ENCODE data around the gene CUL5.

Gene CUL5

DNA sequence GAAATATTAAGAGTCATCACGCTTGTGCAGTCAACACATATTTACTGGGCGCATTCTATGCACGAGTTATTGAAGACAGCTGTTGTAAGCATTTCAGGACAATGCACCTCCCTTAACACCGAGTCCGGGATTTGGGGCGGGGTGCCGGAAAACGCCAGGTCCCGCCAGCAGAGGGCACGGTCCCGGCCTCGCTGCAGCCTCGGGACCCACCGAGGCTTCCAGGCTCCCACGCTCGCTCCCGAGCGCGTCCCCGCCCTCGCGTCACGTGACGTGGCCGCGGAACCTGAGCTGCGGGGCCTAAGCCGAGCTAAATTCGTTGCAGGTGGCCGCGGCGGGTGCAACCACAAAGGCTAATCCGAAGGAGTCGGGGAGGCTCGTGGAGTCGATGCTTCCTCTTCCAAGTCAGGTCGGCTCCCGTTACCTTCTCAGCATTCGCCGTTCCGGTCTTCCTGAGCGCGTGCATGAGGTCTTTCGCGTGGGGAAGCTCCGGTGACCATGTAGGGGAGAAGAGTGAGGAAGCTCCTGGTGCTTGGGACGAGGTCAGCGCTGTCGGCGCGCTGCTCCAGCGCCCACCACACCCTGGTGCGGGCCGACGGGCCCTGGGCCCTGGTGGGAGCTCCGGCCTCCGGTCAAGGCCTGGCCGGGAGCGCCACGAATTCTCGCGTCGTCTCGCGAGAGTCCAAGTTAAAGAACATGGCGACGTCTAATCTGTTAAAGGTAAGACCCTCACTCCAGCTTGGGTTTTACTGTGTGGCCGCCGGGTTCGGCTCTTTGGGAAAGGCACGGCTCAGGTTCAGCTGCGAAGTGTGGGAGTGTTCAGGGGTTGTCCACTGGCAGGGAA lies at the start of gene CUL5:
TSS of gene CUL5 (plus strand) at position 243 of the 841 bp plus-strand sequence. CDS start at position 694, 451 bp downstream.
- DNase-seq, result peak; percentile 54 to 97 (median 81)

DNA sequence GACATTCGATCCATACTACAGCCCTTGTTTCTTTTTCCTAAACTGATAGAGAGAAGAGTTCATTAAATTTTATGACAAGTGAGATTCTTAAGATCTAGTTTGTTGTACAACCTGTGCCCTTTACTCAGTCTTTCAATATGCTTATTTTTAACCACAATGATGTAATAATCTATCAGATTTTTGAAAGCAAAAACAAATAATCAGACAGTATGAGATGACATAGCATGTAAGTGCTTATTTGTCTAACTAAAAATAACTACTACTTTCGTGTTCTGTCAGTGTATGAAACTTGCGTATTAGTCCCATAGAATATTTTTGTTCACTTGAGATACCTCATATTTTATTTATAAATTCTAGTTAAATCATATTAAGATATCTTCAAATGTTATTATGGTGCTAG lies 47.2 kb upstream of the CUL5 start:
- DNase-seq, result no peak

DNA sequence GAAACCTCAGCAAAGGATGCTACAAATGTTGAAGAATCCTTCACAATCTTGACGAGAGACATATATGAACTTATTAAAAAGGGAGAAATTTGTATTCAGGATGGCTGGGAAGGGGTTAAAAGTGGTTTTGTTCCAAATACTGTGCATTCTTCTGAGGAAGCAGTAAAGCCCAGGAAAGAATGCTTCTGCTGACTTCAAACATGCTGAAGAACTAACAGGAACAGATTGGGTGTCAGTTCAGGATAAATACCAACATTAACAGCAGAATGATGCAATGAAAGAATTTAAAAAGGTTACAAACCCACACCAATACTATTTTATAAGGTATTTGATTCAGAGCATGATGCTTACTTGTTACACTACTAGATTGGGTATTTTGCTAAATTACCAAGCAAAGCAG lies 46.5 kb upstream of the CUL5 start:
- no peak for DNase-seq

DNA sequence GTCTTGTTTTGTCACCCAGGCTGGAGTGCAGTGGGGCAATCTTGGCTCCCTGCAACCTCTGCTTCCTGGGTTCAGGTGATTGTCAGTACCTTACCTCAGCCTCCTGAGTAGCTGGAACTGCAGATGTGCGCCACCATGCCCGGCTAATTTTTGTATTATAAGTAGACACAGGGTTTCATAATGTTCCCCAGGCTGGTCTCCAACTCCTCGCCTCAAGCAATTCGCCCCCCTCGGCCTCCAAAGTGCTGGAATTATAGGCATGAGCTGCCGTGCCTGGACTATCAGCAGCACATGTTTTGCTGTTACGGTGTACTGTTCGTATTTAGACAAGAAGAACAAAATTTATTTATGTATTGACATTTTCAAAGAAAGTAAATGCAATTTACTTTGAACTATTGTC lies 45.6 kb upstream of the CUL5 start:
- no peak for DNase-seq

DNA sequence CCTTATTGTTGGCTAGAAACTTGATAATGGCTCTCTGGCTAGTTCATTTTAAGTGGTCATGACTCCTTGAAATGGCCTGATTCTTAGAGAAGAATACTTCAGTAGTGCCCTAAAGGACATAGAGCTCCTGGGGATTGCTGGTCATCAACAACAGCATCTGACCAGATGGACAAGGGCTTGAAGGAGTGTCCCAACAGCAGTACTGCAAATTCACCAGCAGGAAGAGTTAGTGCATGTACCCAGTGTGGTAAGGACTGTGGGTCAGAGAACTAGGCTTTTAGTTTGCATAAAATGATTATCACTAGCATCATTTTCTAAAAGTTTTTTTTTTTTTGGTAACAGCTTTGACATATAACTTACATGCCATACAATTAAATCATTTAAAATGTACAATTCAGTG lies 39.5 kb upstream of the CUL5 start:
- no peak for DNase-seq

DNA sequence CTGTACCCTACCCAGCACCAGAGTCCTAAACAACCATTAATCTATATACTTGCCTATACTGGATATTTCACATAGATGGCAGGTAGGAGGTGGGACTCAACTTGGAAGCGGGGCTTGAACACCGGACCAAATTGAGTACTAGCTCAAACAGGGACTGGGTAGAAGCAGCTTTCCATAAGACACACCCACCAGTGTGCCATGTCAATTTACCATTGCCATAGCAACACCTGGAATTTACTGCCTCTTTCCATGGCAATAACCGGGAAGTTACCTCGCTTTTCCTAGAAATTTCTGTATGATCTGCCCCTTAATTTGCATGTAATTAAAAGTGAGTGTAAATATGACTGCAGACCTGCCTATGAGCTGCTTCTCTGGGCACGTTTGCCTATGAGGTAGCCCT lies 38.6 kb upstream of the CUL5 start:
- DNase-seq, result no peak

DNA sequence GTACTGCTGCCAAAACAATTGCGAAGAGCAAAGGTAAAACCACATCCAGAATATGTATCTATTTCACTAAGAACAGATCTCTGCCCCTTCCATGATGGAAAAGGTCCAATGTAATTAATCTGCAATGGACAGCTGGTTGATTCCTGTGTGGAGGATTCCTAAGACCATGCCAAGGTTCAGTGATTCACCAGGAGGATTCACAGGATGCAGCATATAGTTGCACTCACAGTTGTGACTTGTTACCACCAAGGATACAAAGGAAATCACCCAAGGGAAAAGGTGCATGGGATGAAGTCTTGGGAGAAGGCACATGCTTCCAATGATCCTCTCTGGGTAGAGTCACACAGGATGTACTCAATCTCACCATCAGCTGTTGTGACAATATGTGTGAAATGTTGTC lies 35.1 kb upstream of the CUL5 start:
- DNase-seq, result no peak

DNA sequence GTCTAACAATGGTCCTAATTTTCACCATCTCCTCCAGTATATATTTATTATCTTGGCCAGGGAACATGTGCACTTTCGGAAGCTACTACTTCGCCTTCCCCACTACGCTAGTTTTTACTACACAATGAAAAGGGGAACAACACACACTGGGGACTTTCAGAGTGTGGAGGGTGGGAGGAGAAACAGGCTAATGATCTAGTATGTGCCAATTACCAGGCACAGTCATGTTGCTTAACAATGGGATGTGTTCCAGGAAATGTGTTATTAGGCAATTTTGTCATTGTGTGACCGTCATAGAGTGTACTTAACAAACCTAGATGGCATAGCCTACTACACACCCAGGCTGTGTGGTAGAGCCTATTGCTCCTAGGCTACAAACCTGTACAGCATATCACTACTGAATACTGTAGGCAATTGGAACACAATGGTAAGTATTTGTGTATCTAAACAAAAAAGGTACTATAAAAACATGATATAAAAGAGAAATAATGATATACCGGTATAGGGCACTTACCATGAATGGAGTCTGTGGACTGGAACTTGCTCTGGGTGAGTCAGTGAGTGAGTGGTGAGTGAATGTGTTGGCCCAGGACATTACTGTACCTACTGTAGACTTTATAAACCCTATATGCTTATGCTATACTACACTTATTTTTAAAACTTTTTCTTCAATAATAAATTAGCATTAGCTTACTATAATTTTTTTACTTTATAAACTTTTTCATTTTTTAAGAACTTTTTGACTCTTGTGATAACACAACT lies 20.1 kb upstream of the CUL5 start:
- no peak for DNase-seq

DNA sequence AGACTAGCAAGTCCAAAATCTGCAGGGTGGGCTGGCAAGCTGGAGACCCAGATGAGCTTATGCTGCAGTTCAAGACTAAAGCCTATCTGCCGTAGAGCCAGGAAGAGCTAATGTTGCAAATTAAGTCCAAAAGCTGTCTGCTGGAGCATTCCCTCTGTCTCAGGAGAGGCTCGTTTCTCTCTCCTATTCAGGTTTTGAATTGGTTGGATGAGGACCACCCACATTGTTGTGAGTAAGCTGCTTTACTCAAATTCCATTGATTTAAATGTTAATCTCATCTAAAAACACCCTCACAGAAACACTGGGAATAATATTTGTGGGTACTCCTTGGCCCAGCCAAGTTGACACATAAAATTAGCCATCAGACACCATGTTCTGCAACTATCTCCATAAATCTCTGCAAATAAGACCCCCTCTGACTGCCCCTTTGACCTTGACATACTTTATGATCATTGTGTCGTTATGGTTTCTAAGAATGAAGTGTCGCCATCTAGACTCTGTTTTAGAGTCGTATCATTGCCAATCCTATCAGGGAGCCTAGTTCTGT lies 16.8 kb upstream of the CUL5 start:
- no peak for DNase-seq

DNA sequence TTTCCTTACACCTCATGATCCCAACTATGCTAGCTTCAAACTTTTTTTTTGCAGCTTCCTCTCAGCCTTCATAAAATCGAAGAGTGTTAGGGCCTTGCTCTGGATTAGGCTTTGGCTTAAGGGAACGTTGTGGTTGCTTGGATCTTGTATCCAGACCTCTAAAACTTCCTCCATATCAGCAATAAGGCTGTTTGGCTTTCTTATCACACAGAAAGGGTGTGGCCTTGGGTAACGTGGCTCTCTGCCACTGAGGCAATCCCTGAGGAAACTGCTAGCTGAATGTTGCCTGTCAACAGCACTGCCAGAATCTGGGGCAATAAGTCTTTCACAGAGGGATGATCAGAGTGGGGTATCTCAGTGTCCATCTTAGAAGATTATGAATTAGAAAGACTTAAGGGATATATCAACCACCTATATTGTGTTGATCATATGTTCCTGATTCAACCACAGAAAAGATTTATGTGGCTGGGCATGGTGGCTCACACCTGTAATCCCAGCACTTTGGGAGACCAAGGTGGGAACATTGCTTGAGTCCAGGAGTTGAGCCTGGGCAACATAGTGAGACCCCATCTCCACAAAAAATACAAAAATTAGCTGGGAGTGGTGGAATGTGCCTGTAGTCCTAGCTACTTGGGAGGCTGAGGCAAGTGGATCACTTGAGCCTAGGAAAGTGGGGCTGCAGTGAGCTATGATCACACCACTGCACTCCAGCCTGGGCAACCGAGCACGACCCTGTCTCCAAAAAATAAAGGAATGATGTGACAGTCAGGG lies 12.5 kb upstream of the CUL5 start:
- no peak for DNase-seq

DNA sequence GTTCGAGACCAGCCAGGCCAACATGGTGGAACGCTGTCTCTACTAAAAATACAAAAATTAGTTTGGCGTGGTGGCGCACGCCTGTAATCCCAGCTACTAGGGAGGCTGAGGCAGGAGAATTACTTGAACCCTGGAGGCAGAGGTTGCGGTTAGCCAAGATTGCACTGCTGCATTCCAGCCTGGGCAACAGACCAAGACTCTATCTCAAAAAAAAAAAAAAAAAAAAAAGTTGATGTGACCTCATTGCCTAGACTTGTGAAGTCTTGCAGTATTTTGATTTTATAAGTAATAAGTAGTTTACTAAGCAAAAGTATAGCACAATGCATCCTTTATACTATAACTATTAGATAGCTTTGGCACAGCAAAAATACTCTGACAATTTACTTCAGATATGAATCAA lies 9.9 kb upstream of the CUL5 start:
- no peak for DNase-seq

DNA sequence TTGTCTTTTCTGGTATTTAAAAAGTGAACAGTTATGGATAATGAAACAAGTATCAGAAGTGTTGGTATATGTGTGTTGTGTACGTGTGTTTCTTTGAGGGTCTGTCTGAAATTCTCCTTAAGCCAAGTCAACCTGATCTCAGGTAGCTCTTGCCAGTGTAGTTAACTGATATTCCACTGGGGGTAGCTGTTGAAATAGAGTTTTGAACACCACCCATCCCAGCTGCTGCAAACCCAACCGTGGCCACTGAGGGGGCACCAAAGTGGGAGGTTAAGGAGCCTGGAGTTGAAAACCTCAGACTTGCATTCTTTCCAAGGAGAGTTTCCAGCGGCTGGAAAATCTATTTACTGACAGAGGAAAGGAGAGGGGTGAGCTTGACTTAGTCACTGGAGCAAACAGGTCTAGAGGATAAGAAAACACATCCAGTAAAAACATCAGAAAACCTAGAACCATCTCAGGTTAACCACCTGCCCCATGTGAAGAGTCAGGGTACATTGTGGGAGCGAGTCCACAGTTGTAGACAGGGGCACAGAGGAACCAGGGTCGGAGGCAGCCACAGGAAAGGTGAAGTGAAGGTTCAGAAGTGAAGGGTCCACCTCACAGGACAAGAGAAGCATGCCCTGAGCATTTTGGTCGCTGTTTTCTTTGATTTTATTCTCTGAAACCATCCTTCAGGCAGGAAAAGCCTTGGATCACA lies 8.8 kb upstream of the CUL5 start:
- no peak for DNase-seq

DNA sequence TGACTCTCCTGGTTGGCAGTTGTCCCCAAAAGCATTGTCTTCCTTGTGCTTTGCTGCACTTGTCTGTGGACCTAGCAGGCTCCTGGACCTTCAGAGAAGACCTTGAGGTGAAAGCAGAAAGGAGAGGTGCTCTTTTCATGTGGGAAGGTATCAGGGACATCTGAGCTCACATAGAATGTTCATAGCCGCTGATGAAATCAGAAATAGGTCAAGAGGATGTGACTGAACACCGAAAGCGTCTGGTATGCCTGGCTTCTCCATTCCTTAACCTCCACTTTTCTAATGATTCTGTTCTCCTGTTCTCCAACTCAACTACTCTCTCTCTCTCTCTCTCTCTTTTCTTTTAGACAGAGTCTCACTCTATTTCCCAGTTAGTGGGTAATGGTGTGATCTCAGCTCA lies 6.2 kb upstream of the CUL5 start:
- no peak for DNase-seq

DNA sequence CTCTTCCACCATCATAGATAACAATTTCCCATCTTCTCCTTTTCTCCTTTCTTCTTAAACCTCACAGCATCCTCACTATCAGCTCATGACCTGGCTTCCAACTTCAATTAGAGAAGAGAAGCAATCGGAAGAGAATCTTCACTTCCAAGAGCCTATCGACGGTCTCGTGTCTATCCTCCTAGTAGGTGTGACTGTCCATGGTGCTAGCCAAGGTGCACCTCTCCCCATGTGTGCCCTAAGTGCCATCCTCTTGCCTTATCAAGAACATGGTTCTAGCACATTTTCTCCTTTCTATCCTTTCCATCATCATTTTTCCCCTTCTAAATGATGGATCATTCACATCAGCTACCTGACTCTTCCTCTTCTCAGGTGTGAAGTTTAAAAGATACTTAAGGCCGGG lies 5.1 kb upstream of the CUL5 start:
- no peak for DNase-seq

DNA sequence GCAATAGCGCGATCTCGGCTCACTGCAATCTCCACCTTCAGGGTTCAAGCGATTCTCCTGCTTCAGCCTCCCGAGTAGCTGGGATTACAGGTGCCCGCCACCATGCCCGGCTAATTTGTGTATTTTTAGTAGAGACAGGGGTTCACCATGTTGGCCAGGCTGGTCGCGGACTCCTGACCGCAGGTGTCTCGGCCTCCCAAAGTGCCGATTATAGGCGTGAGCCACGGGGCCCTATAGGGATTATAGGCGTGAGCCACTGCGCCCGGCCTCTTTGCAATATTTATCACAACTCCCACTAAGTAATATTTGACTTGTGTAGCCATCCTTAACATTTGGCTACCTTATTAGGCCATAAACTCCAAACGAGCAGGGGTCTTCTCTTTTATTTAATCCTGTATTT lies 879 bp upstream of the CUL5 start:
- no peak for DNase-seq

DNA sequence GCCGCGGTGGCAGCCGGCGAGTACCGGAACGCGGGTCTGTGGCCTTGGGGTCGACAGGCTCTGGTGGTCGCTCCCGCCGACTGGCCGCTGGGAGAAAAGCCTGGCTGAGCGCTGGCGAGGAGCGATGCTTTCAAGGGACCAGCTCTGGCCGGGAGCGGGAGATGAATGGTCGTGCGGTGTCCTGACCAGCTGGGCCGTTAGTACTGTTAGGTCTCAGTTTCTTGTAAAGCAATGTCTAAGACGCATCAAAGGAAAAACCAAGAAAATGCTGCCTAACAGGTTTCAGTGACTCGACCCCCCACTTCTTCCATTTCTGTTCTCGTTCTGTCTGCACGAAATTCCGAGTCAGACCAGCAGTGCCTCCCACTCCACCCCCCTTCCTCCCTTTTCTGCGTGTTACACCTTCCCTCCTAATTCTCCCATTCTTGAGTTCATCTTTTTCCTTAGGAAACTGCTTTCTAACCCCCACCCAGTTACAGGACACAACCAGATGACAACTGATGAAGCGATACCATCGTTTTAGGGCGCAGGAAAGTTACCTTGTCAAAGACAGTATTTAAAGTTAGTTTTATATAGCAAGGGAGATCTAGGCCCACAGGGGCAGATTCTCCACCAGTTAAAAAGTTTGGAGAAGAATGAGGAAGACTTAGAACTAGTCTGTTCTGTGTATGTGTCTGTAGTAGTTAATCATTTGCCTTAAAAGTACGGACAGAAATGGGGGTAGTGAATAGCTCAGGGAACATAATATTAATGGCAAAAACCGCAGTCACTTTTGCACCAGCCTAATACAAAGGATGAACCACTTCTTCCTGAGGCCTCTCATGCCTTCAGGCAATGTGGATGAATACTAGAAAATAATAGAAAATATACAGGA lies 1.0 kb downstream of the CUL5 start:
- DNase-seq, result peak in 9 of 51 donors; percentile 17 to 66 (median 50)

DNA sequence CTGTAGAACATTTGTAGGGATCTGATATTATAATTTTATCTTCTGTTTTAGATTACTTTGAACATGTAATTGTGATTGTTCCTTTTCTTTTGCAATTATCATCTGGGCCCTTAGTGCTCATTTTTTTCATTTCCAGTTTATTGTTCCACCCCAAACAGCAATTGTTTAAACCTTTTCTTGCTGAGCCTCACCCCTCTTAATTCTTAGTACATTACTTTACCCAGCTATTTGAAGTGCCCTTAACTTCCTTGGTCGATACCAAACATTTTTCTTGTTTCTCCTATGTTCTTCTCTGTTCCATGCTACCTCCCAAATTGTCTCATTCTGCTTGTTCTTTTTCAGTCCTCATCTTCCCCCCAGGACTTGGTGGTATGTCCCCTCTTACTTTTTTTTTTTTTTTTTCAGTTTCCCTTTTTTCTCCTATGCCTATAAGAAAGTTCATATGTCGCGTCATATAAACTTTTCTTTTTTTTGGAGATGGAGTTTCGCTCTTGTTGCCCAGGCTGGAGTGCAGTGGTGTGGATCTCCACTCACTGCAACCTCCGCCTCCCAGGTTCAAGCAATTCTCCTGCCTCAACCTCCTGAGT lies 3.5 kb downstream of the CUL5 start:
- DNase-seq, result no peak

DNA sequence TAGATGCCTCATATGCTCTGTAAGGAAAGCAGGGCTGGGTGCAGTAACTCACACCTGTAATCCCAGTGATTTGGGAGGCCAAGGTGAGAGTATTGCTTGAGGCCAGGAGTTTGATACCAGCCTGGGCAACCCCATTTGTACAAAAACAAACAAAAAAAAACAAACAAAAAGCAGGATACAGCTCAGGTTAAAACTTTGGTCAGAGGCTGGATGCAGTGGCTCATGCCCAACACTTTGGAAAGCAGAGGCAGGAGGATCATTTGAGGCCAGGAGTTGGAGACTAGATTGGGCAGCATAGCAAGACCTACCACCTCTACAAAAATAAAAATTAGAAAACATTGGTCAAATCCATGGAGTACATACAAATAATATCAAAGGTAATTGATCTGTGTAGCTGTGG lies 7.9 kb downstream of the CUL5 start:
- DNase-seq, result no peak

DNA sequence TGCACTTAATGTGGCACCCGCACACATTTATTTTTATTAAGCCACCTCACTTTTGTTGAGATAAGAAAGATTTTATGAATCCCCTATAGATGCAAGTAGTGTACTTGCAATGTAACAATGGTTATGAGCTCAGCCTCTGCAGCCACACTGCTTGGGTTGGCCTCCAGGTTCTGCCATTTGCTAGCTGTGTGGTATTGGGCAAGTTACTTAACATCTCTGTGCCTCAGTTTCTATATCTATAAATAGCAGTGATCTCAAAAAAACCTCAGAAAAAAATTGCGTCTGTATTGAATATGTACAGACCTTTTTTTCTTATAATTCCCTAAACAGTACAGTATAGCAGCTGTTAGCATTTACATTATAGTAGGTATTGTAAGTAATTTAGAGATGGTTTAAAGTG lies 10.0 kb downstream of the CUL5 start:
- no peak for DNase-seq
